Sigmoid colon (tissue), 7 donors: Measurements from ENCODE around the gene TNIK. TPM values are rescaled to one million over a fixed set of nuclear protein-coding genes. Genes with fewer than 3 reads are reported as not detected.

Experiments used
- DNase-seq: peaks from one replicate; pipeline ENCODE4 v3.0.0-alpha.2; 2019
- H3K27ac ChIP-seq, 4 donors: fragments of 200-600 bp; sonication (generic); one replicate each; pipeline ENCODE4 v1.5.1; 2016 to 2019; ENCODE audit warnings: mild to moderate bottlenecking in 1 of 4
- H3K27me3 ChIP-seq, 3 donors: fragments of 200-600 bp; sonication (generic); one replicate each; pipeline ENCODE4 v1.5.1; 2019; ENCODE audit warnings: mild to moderate bottlenecking in 1 of 3
- H3K36me3 ChIP-seq, 4 donors: fragments of 200-600 bp; sonication (generic); one replicate each; pipeline ENCODE4 v1.5.1; 2016 to 2019
- H3K4me1 ChIP-seq, 4 donors: fragments of 200-600 bp; sonication (generic); one replicate each; pipeline ENCODE4 v1.5.1; 2017 to 2019
- H3K4me3 ChIP-seq, 4 donors: fragments of 200-600 bp; sonication (generic); one replicate each; pipeline ENCODE4 v1.5.1; 2017 to 2019; ENCODE audit warnings: mild to moderate bottlenecking in 2 of 4, moderate library complexity in 1 of 4
- H3K9me3 ChIP-seq, 4 donors: fragments of 200-600 bp in 3 of 4; sonication (generic) in 3 of 4; one replicate each; pipeline versions ENCODE4 v1.5.1 to v1.6.1; 2013 to 2019
- EP300 ChIP-seq, 4 donors: sonication (generic); formaldehyde crosslinking; IDR thresholded peaks; one replicate each; pipeline ENCODE4 v1.6.1; 2017; ENCODE audit warnings: antibody characterized with exemption in 4 of 4
- POLR2A ChIP-seq, 2 donors: fragments of 450-650 bp; IDR thresholded peaks; one replicate each; pipeline ENCODE4 v1.6.1; 2016; ENCODE audit warnings: antibody characterized with exemption in 2 of 2, mild to moderate bottlenecking in 2 of 2, moderate library complexity in 2 of 2
- POLR2AphosphoS5 ChIP-seq, 4 donors: sonication (generic); formaldehyde crosslinking; IDR thresholded peaks; one replicate each; pipeline ENCODE4 v1.6.1; 2017; ENCODE audit warnings: antibody characterized with exemption in 4 of 4
- WGBS, 2 donors: extraction: QIAGEN DNeasy Blood & Tissue Kit; methylation state at CpG; one replicate each; pipeline ENCODE4 v1.1.7; 2013; 5-methylcytosine and 5-hydroxymethylcytosine counted together
- intact Hi-C: fragments of 100-400 bp; cut with DNase I; formaldehyde crosslinking; loops from one replicate; pipeline ENCODE4 v1.15.1; 2023
- polyA plus RNA-seq, 3 donors: library from polyadenylated mRNA; stranded (reverse); fragments of 200-250 nt; gene quantifications; one replicate each; pipeline ENCODE4 v1.2.3, GENCODE V29; 2013
- total RNA-seq, 4 donors: library from RNA; depleted of rRNA; stranded (reverse); fragments of >200 nt; gene quantifications; one replicate each; pipeline ENCODE4 v1.1.0, GENCODE V29; 2016
- TF ChIP-seq, protein P1 (sequence below), 4 experiments: fragments of 450-650 bp in 3 of 4; fragments of 200-600 bp in 1 of 4; IDR thresholded peaks; one replicate each; pipeline ENCODE4 v1.5.1; 2016 to 2019; ENCODE audit warnings: antibody characterized with exemption in 4 of 4, mild to moderate bottlenecking in 3 of 4, moderate library complexity in 2 of 4
- donor health status: healthy with polysubstance abuse.
- donor health status: Bipolar disorder and iron deficiency.
- donor health status: healthy.

Gene TNIK
- total and polyA plus RNA-seq, 7 donors, result 5.4 to 21.3 (median 9.2) TPM

DNA sequence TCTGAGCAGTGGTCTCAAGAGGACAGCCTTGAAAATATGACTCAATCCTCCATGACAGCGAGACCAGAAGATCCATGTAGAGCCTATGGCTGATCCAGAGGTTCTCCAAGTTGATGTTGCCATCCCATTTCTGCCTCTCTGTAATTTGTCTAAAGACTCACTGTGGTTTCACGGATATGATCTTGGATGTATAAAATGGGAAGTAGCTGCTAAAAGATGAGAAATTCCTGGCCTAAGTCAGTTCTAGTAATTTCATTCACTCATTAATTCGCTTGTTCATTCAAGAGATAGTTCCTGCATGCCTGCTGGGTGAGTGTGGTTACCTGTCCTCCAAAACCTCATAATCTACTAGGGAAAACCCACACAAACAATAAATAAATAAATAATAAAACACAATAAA, 145.9 kb downstream of the TNIK start:
- whole genome bisulfite sequencing, 2 donors, result 96 to 98% methylated on average over 3 of the region's 3 CpGs

GRCh38 chr3:171313702-171314101, 146.5 kb downstream of the TNIK start:
- 94 to 95% methylated on average over 7 of the region's 7 CpGs for WGBS, 2 donors

More for the DNA sequence above, 145.9 kb downstream of the TNIK start:
- no peak overlapping the region for H3K4me3 ChIP-seq
- no peak for DNase-seq
- no peaks in the 10 kb centered on the region for H3K36me3 ChIP-seq
- H3K9me3 ChIP-seq, result no peaks in the 10 kb centered on the region
- peaks cover 0 to 11% (median 2%) of the 10 kb centered on the region in 4 donors for H3K4me1 ChIP-seq
- H3K27me3 ChIP-seq, result no peaks in the 10 kb centered on the region
- intact Hi-C loops, result no loop called here
- H3K27ac ChIP-seq, result no peak overlapping the region
- TF ChIP-seq POLR2A (IDR thresholded peaks at IDR 0.05) (no peak), EP300 (IDR thresholded peaks at IDR 0.05) (no peak), POLR2AphosphoS5 (IDR thresholded peaks at IDR 0.05) (no peak)
- TF ChIP-seq, protein P1, sequence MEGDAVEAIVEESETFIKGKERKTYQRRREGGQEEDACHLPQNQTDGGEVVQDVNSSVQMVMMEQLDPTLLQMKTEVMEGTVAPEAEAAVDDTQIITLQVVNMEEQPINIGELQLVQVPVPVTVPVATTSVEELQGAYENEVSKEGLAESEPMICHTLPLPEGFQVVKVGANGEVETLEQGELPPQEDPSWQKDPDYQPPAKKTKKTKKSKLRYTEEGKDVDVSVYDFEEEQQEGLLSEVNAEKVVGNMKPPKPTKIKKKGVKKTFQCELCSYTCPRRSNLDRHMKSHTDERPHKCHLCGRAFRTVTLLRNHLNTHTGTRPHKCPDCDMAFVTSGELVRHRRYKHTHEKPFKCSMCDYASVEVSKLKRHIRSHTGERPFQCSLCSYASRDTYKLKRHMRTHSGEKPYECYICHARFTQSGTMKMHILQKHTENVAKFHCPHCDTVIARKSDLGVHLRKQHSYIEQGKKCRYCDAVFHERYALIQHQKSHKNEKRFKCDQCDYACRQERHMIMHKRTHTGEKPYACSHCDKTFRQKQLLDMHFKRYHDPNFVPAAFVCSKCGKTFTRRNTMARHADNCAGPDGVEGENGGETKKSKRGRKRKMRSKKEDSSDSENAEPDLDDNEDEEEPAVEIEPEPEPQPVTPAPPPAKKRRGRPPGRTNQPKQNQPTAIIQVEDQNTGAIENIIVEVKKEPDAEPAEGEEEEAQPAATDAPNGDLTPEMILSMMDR (IDR thresholded peaks at IDR 0.05), result no peak

GRCh38 chr3:171312741-171313140, 147.5 kb downstream of the TNIK start:
- Histone ChIP-seq H3K9me3 (no peaks in the 10 kb centered on the region), H3K4me1 (peaks cover 0 to 8% (median 2%) of the 10 kb centered on the region in 4 donors), H3K4me3 (no peak overlapping the region), H3K36me3 (no peaks in the 10 kb centered on the region), H3K27ac (no peak overlapping the region), H3K27me3 (no peaks in the 10 kb centered on the region)
- intact Hi-C loops, result no loop called here
- 90 to 93% methylated on average over 8 of the region's 8 CpGs for WGBS, 2 donors
- DNase-seq, result no peak
- TF ChIP-seq POLR2AphosphoS5 (IDR thresholded peaks at IDR 0.05) (no peak), EP300 (IDR thresholded peaks at IDR 0.05) (no peak), POLR2A (IDR thresholded peaks at IDR 0.05) (no peak)
- TF ChIP-seq, protein P1 (IDR thresholded peaks at IDR 0.05), result no peak

More at GRCh38 chr3:171313702-171314101, 146.5 kb downstream of the TNIK start:
- Histone ChIP-seq H3K4me3 (no peak overlapping the region), H3K36me3 (no peaks in the 10 kb centered on the region), H3K4me1 (peaks cover 0 to 8% (median 2%) of the 10 kb centered on the region in 4 donors), H3K9me3 (no peaks in the 10 kb centered on the region), H3K27me3 (no peaks in the 10 kb centered on the region), H3K27ac (no peak overlapping the region)
- intact Hi-C loops, result no loop called here
- no peak for DNase-seq
- TF ChIP-seq POLR2AphosphoS5 (IDR thresholded peaks at IDR 0.05) (no peak), POLR2A (IDR thresholded peaks at IDR 0.05) (no peak), EP300 (IDR thresholded peaks at IDR 0.05) (no peak)
- TF ChIP-seq, protein P1 (IDR thresholded peaks at IDR 0.05), result no peak

DNA sequence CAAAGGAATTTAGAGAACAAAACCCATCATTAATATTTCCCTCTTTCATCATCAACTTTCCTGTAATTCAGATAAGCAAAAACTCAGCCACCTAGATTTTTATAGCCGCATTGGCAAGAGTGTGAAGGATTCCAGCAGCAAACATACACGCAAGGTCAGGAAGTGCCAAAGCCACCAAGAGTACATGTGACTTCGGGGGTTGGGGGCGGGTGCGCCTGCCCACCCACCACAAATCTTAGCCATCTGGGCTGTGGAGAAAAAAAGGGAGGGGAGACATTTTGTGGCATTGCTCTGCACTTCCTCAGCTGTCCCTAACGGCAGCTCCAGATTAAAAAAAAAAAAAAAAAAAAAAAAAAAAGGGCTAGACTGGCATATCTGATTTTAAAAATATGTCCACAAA, 148.4 kb downstream of the TNIK start:
- Histone ChIP-seq H3K27me3 (no peaks in the 10 kb centered on the region), H3K4me3 (no peak overlapping the region), H3K4me1 (peaks cover 0 to 14% (median 8%) of the 10 kb centered on the region in 4 donors), H3K36me3 (no peaks in the 10 kb centered on the region), H3K27ac (no peak overlapping the region), H3K9me3 (no peaks in the 10 kb centered on the region)
- DNase-seq, result no peak
- WGBS, 2 donors, result 58 to 78% methylated on average over 6 of the region's 6 CpGs
- TF ChIP-seq POLR2AphosphoS5 (IDR thresholded peaks at IDR 0.05) (peak in 1 of 4 donors; percentile 18), POLR2A (IDR thresholded peaks at IDR 0.05) (no peak)
- intact Hi-C loops, result no loop called here

- H3K27me3 ChIP-seq, result no peaks in the 10 kb centered on the region
- peaks cover 0 to 27% (median 13%) of the 10 kb centered on the region in 4 donors for H3K4me1 ChIP-seq
- H3K4me3 ChIP-seq, result no peak overlapping the region
- H3K27ac ChIP-seq, result peak overlapping the region in 1 of 4 donors; percentile 31
- TF ChIP-seq, protein P1 (IDR thresholded peaks at IDR 0.05), result no peak
- TF ChIP-seq POLR2AphosphoS5 (IDR thresholded peaks at IDR 0.05) (no peak), POLR2A (IDR thresholded peaks at IDR 0.05) (no peak), EP300 (IDR thresholded peaks at IDR 0.05) (no peak)
- no peaks in the 10 kb centered on the region for H3K36me3 ChIP-seq
- no peak for DNase-seq
- intact Hi-C loops, result no loop called here
- H3K9me3 ChIP-seq, result no peaks in the 10 kb centered on the region
Measured at GRCh38 chr3:171309906-171310359, 150.3 kb downstream of the TNIK start.
